GM23338 (cell line): ENCODE measurements around the gene MAPKAPK3.

ENCODE experiments used
- CTCF ChIP-seq, 2 experiments: fragments of 200-600 bp in 1 of 2; sonication (generic) in 1 of 2; conservative IDR thresholded peaks; 2 replicates each; pipeline versions ENCODE4 v1.5.1 to v1.6.1; 2016 to 2017; ENCODE audit warnings: antibody characterized with exemption in 2 of 2, low read depth in 2 of 2, mild to moderate bottlenecking in 2 of 2, moderate library complexity in 1 of 2
- EZH2 ChIP-seq: fragments of 200-600 bp; sonication (generic); IDR thresholded peaks from one replicate; pipeline ENCODE4 v1.8.0; 2017; ENCODE audit warnings: antibody characterized with exemption, mild to moderate bottlenecking, low read depth; ENCODE audit not compliant: unreplicated experiment
- REST ChIP-seq: IDR thresholded peaks from one replicate; pipeline ENCODE4 v1.6.1; 2018; ENCODE audit warnings: antibody characterized with exemption; ENCODE audit not compliant: unreplicated experiment

GRCh38 chr3:50671331-50671730 lies 54.4 kb downstream of the MAPKAPK3 start:
- TF ChIP-seq CTCF (conservative IDR thresholded peaks at IDR 0.05; ENCODE audit: low read depth in 2 of 2) (no peak), REST (no peak), EZH2 (no peak)
